ENCODE data around the gene SULT2B1.

- TF ChIP-seq EZH2 (IDR thresholded peaks at IDR 0.05; ENCODE audit: insufficient read depth, poor library complexity, severe bottlenecking) (no peak), EZH2phosphoT487 (IDR thresholded peaks at IDR 0.05; ENCODE audit: insufficient read depth, low read depth) (no peak)
Observed at GRCh38 chr19:48637948-48638830, 86.2 kb downstream of the SULT2B1 start.
